Mesendoderm (in vitro differentiated cells): ENCODE results near the gene TMEM9.

Source experiments
- DNase-seq: peaks from one replicate; pipeline ENCODE4 v3.0.0; 2013
- H2AK5ac ChIP-seq: 2 replicates; pipeline ENCODE4 v1.6.1; 2013; ENCODE audit warnings: low read length, inconsistent platforms
- H2BK120ac ChIP-seq: 2 replicates; pipeline ENCODE4 v1.6.1; 2013; ENCODE audit warnings: low read depth, mild to moderate bottlenecking, low read length, moderate library complexity, mixed read lengths
- H2BK15ac ChIP-seq: replicated peaks from 2 replicates; pipeline ENCODE4 v1.6.1; 2013; ENCODE audit warnings: low read depth, mild to moderate bottlenecking, moderate library complexity
- H2BK5ac ChIP-seq: 2 replicates; pipeline ENCODE4 v1.6.1; 2013; ENCODE audit warnings: low read length, inconsistent platforms
- H3K18ac ChIP-seq: 2 replicates; pipeline ENCODE4 v1.6.1; 2013; ENCODE audit warnings: mild to moderate bottlenecking, low read length, mixed read lengths
- H3K23ac ChIP-seq: one replicate; pipeline ENCODE4 v1.6.1; 2013; ENCODE audit warnings: low read length
- H3K27ac ChIP-seq: 2 replicates; pipeline ENCODE4 v1.5.1; 2013; ENCODE audit warnings: low read depth, mild to moderate bottlenecking, inconsistent platforms, low read length, moderate library complexity
- H3K27me3 ChIP-seq: 2 replicates; pipeline ENCODE4 v1.6.1; 2013; ENCODE audit warnings: low read length, control low read depth, mild to moderate bottlenecking, inconsistent platforms; ENCODE audit not compliant: insufficient read depth, poor library complexity
- H3K36me3 ChIP-seq: 2 replicates; pipeline ENCODE4 v1.6.1; 2013; ENCODE audit warnings: low read length, inconsistent platforms; ENCODE audit not compliant: control insufficient read depth, insufficient read depth
- H3K4ac ChIP-seq: one replicate; pipeline ENCODE4 v1.6.1; 2013; ENCODE audit warnings: low read depth, mild to moderate bottlenecking, low read length, moderate library complexity
- H3K4me1 ChIP-seq: 2 replicates; pipeline ENCODE4 v1.6.1; 2013; ENCODE audit warnings: low read depth, low read length, inconsistent platforms; ENCODE audit not compliant: control insufficient read depth
- H3K4me2 ChIP-seq: 2 replicates; pipeline ENCODE4 v1.6.1; 2013; ENCODE audit warnings: low read length
- H3K4me3 ChIP-seq: 2 replicates; pipeline ENCODE4 v1.5.1; 2013; ENCODE audit warnings: mild to moderate bottlenecking, low read length
- H3K56ac ChIP-seq: one replicate; pipeline ENCODE4 v1.6.1; 2013; ENCODE audit warnings: low read length
- H3K79me1 ChIP-seq: 2 replicates; pipeline ENCODE4 v1.6.1; 2013; ENCODE audit warnings: low read length, inconsistent platforms
- H3K79me2 ChIP-seq: 2 replicates; pipeline ENCODE4 v1.6.1; 2013; ENCODE audit warnings: mild to moderate bottlenecking, low read length; ENCODE audit not compliant: control insufficient read depth, insufficient read depth
- H3K9ac ChIP-seq: 2 replicates; pipeline ENCODE4 v1.6.1; 2013; ENCODE audit warnings: low read length, inconsistent platforms
- H4K5ac ChIP-seq: one replicate; pipeline ENCODE4 v1.6.1; 2013; ENCODE audit warnings: low read length
- H4K8ac ChIP-seq: one replicate; pipeline ENCODE4 v1.6.1; 2013; ENCODE audit warnings: low read depth, mild to moderate bottlenecking, control low read depth, low read length, moderate library complexity
- WGBS: extraction: QIAGEN DNeasy Blood & Tissue Kit; methylation state at CpG from one replicate; pipeline ENCODE4 v1.1.7; 2013; ENCODE audit warnings: low lambda C conversion rate, missing lambda C conversion rate; ENCODE audit not compliant: insufficient coverage; ENCODE audit errors: extremely low coverage; 5-methylcytosine and 5-hydroxymethylcytosine counted together

The TMEM9 gene

GRCh38 chr1:201139756-201140155, 14.5 kb downstream of the TMEM9 start:
- H3K23ac ChIP-seq: no peak overlapping the region
- no peak overlapping the region for H3K27ac ChIP-seq
- no peak for DNase-seq
- no peaks in the 10 kb centered on the region for H3K79me2 ChIP-seq
- no peaks in the 10 kb centered on the region for H3K4me1 ChIP-seq
- no peak overlapping the region for H4K8ac ChIP-seq
- no peak overlapping the region for H3K4me3 ChIP-seq
- H2BK120ac ChIP-seq: no peak overlapping the region
- no CpG with 5 or more reads among the region's 9 CpGs for WGBS
- no peak overlapping the region for H3K4me2 ChIP-seq
- H3K56ac ChIP-seq: no peak overlapping the region
- H3K18ac ChIP-seq: no peak overlapping the region
- no peaks in the 10 kb centered on the region for H3K27me3 ChIP-seq
- H2AK5ac ChIP-seq: no peak overlapping the region
- no peak overlapping the region for H2BK5ac ChIP-seq
- no peak overlapping the region for H3K4ac ChIP-seq
- H3K36me3 ChIP-seq: peaks cover 22% of the 10 kb centered on the region
- no peaks in the 10 kb centered on the region for H3K79me1 ChIP-seq
- H2BK15ac ChIP-seq: no peak overlapping the region
- H3K9ac ChIP-seq: no peak overlapping the region
- H4K5ac ChIP-seq: no peak overlapping the region

DNA sequence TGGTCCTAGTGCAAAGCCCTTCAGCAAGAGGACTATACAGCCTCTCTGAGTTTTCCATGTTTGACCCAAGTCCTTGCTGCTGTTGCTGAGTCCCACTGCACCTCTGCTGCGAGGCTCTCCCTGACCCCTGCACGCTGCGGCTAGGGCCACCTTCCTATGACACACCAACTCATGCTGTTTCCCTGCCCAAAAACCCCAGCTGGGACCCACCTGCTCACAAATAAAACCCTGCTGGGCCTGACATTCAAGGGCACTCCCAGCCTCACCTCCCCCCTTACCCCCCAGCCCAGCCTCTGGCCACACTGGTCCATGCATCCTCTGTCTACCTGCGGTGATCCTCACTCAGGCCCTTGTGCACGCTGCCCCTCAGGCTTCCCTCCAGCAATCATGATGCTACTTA, 15.0 kb downstream of the TMEM9 start:
- no peak overlapping the region for H3K4me2 ChIP-seq
- no peaks in the 10 kb centered on the region for H3K79me2 ChIP-seq
- DNase-seq: no peak
- no peak overlapping the region for H3K27ac ChIP-seq
- H3K79me1 ChIP-seq: no peaks in the 10 kb centered on the region
- H3K9ac ChIP-seq: no peak overlapping the region
- H3K4ac ChIP-seq: no peak overlapping the region
- H3K36me3 ChIP-seq: peaks cover 21% of the 10 kb centered on the region
- no peak overlapping the region for H2BK120ac ChIP-seq
- no peaks in the 10 kb centered on the region for H3K27me3 ChIP-seq
- H3K4me1 ChIP-seq: no peaks in the 10 kb centered on the region
- no peak overlapping the region for H2BK15ac ChIP-seq
- H4K8ac ChIP-seq: no peak overlapping the region
- H2AK5ac ChIP-seq: no peak overlapping the region
- no peak overlapping the region for H3K23ac ChIP-seq
- no peak overlapping the region for H3K18ac ChIP-seq
- H3K56ac ChIP-seq: no peak overlapping the region
- no peak overlapping the region for H3K4me3 ChIP-seq
- H2BK5ac ChIP-seq: no peak overlapping the region
- H4K5ac ChIP-seq: no peak overlapping the region
- WGBS: no CpG with 5 or more reads among the region's 5 CpGs

DNA sequence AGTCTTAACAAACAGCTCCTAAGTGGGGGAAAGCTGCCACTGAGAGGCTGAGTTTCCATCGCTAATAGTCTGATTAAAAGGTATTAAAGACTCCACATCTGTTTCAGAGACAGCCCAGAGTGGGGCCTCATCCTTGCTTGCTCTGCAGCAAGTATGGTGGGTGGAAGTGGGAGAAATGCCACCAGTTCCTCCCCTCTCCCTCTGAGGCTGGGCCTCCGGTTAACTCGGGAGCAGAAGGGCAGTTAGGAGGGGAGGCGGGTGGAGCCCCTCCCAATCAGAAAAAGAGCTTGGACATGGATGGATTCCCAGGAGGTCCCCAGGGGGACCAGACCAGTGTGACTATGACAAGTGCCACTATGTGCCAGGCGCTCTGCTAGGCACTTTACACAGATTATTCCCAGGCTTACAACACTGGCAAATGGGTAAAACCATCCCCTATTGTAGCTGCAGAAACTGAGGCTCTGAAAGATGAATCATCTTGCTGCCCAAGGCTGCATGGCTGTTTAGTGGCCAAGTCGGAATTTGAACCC, 15.9 kb downstream of the TMEM9 start:
- Histone ChIP-seq H3K27ac (no peak overlapping the region), H3K36me3 (peaks cover 16% of the 10 kb centered on the region)

GRCh38 chr1:201137579-201138310, 16.5 kb downstream of the TMEM9 start:
- Histone ChIP-seq H3K79me2 (no peaks in the 10 kb centered on the region), H3K4ac (no peak overlapping the region), H4K5ac (no peak overlapping the region), H3K36me3 (peaks cover 13% of the 10 kb centered on the region), H3K4me3 (no peak overlapping the region), H2AK5ac (no peak overlapping the region), H3K18ac (no peak overlapping the region), H2BK120ac (no peak overlapping the region), H4K8ac (no peak overlapping the region), H3K27ac (no peak overlapping the region), H2BK5ac (no peak overlapping the region), H3K4me1 (no peaks in the 10 kb centered on the region), H3K4me2 (no peak overlapping the region), H3K79me1 (no peaks in the 10 kb centered on the region), H3K27me3 (no peaks in the 10 kb centered on the region), H3K9ac (no peak overlapping the region), H3K23ac (no peak overlapping the region), H3K56ac (no peak overlapping the region), H2BK15ac (no peak overlapping the region)
- DNase-seq: no peak
- no CpG with 5 or more reads among the region's 6 CpGs for WGBS

More for the DNA sequence above, 15.9 kb downstream of the TMEM9 start:
- no peak overlapping the region for H4K8ac ChIP-seq
- H4K5ac ChIP-seq: no peak overlapping the region
- H2AK5ac ChIP-seq: no peak overlapping the region
- H3K23ac ChIP-seq: no peak overlapping the region
- H3K79me2 ChIP-seq: no peaks in the 10 kb centered on the region
- no peak overlapping the region for H3K4me3 ChIP-seq
- H2BK15ac ChIP-seq: no peak overlapping the region
- no peak overlapping the region for H3K18ac ChIP-seq
- no peaks in the 10 kb centered on the region for H3K4me1 ChIP-seq
- H3K56ac ChIP-seq: no peak overlapping the region
- no peaks in the 10 kb centered on the region for H3K79me1 ChIP-seq
- H3K27me3 ChIP-seq: no peaks in the 10 kb centered on the region
- H2BK120ac ChIP-seq: no peak overlapping the region
- no peak overlapping the region for H3K9ac ChIP-seq
- no peak for DNase-seq
- no peak overlapping the region for H2BK5ac ChIP-seq
- no CpG with 5 or more reads among the region's 6 CpGs for WGBS
- H3K4me2 ChIP-seq: no peak overlapping the region
- H3K4ac ChIP-seq: no peak overlapping the region

DNA sequence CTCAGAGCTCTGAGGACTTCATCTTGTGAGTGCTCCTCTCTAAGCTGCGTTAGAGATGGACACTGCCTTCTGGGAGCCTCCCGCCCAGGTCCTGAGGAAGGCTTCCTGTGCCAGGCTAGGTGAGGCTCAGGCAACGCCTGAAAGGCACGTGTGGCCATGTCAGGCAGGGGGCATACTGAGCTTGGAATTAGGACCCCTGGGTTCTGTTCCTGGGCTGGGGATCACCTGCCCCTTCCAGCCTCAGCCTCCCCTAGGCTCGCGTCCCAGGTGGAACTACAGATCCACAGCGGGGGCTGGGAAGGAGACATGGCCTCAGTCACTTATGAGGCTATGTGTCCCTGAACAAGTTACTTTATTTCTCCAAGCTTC, 17.3 kb downstream of the TMEM9 start:
- WGBS: no CpG with 5 or more reads among the region's 7 CpGs
- no peak overlapping the region for H4K8ac ChIP-seq
- H3K9ac ChIP-seq: no peak overlapping the region
- H3K79me2 ChIP-seq: no peaks in the 10 kb centered on the region
- H3K27ac ChIP-seq: no peak overlapping the region
- H3K4me2 ChIP-seq: no peak overlapping the region
- no peak overlapping the region for H3K56ac ChIP-seq
- H3K18ac ChIP-seq: no peak overlapping the region
- no peaks in the 10 kb centered on the region for H3K79me1 ChIP-seq
- H3K4me3 ChIP-seq: no peak overlapping the region
- H3K4me1 ChIP-seq: no peaks in the 10 kb centered on the region
- H3K27me3 ChIP-seq: no peaks in the 10 kb centered on the region
- no peak overlapping the region for H2BK120ac ChIP-seq
- no peak for DNase-seq
- H3K36me3 ChIP-seq: peaks cover 11% of the 10 kb centered on the region
- H4K5ac ChIP-seq: no peak overlapping the region
- no peak overlapping the region for H2BK15ac ChIP-seq
- H3K23ac ChIP-seq: no peak overlapping the region
- H2AK5ac ChIP-seq: no peak overlapping the region
- no peak overlapping the region for H2BK5ac ChIP-seq
- H3K4ac ChIP-seq: no peak overlapping the region
